Measurements from ENCODE around the gene LXN. TPM values are rescaled to one million over a fixed set of nuclear protein-coding genes. Genes with fewer than 3 reads are reported as not detected.

The LXN gene
- total RNA-seq, 1 experiment from 2014 or later, result 301 TPM

DNA sequence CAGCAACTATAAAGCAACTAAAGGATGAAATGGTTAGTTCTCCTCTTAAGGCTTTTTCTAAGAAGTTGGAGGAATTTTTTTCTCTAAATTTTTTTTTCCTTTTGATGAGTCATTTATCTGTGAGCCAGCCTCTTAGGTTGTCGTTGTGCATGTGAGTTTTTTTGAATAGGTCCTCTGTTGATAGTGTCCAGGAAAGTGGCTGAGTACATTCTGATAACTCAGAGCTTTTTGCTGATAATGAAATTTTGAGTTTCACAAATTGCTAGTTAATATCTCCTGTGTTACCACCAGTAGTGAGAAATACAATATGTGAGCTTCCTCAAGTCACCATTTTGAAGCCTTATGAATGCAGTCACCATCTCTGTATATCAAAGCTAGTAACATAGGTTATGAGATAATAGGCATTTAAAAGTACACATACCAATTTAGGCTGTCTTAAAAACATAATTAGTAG, 7.1 kb upstream of the LXN start:
- BruUV-seq (replicated peaks), result no TSS peak
- Histone ChIP-seq H3K27ac (ENCODE audit: low read length) (no peak overlapping the region), H3K27me3 (ENCODE audit: control insufficient read depth, insufficient read depth, low read length) (no peaks in the 10 kb centered on the region), H3K4me1 (ENCODE audit: control insufficient read depth, insufficient read depth, low read length) (no peaks in the 10 kb centered on the region), H3K9me3 (ENCODE audit: control insufficient read depth, insufficient read depth, low read depth, low read length) (no peaks in the 10 kb centered on the region), H3K36me3 (ENCODE audit: control insufficient read depth, insufficient read depth, low read length) (peaks cover 3% of the 10 kb centered on the region; the same call in 1 of the 2 replicates), H3K4me3 (ENCODE audit: low read depth in 2 of 2, low read length in 2 of 2) (no peak overlapping the region)
- DNase-seq (ENCODE audit: low read depth, low spot score), result no peak
- ChIA-PET POLR2A (interaction anchor here (0.7 kb wide), 2 partner anchors 21 to 60 kb away, joined by 3 to 4 read pairs; no protein-coding TSS in a partner anchor), CTCF (no interaction called here)
- in situ Hi-C loops (cut with HindIII; ENCODE audit: low pct_unique_long_range_greater_than_20kb, low sequenced_read_pairs) (no loop called here), intact Hi-C loops (cut with micrococcal nuclease; ENCODE audit: unreplicated experiment) (no loop called here)
- TF ChIP-seq, protein P1, sequence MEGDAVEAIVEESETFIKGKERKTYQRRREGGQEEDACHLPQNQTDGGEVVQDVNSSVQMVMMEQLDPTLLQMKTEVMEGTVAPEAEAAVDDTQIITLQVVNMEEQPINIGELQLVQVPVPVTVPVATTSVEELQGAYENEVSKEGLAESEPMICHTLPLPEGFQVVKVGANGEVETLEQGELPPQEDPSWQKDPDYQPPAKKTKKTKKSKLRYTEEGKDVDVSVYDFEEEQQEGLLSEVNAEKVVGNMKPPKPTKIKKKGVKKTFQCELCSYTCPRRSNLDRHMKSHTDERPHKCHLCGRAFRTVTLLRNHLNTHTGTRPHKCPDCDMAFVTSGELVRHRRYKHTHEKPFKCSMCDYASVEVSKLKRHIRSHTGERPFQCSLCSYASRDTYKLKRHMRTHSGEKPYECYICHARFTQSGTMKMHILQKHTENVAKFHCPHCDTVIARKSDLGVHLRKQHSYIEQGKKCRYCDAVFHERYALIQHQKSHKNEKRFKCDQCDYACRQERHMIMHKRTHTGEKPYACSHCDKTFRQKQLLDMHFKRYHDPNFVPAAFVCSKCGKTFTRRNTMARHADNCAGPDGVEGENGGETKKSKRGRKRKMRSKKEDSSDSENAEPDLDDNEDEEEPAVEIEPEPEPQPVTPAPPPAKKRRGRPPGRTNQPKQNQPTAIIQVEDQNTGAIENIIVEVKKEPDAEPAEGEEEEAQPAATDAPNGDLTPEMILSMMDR (IDR thresholded peaks at IDR 0.05), result no peak
- TF ChIP-seq SIN3A (IDR thresholded peaks at IDR 0.05; ENCODE audit: borderline replicate concordance, insufficient read depth, low read depth, low read length) (no peak), REST (IDR thresholded peaks at IDR 0.05; ENCODE audit: insufficient read depth in 1 of 2, low read depth in 2 of 2, low read length in 1 of 2) (no peak), TCF7L2 (IDR thresholded peaks at IDR 0.05; ENCODE audit: low read depth, low read length) (no peak), POLR2AphosphoS5 (IDR thresholded peaks at IDR 0.05; ENCODE audit: low read depth, low read length) (no peak)
- no peak for ATAC-seq

DNA sequence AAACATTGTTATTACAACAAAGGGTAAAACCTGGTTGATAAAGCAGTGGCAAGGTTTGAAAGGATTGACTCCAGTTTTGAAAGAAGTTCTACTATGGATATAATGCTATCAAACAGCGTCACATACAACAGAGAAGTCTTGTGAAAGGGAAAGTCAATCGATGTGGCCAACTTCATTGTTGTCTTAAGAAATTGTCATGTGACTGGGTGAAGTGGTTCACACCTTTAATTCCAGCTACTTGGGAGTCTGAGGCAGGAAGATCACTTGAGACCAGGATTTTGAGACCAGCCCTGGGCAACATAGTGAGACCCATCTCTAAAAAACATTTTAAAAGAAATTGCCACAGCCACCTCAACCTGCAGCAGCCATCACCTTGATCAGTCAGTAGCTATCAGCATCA, 6.2 kb upstream of the LXN start:
- in situ Hi-C loops (cut with HindIII; ENCODE audit: low pct_unique_long_range_greater_than_20kb, low sequenced_read_pairs) (no loop called here), intact Hi-C loops (cut with micrococcal nuclease; ENCODE audit: unreplicated experiment) (no loop called here)
- no peak overlapping the region for H3K4me3 ChIP-seq (ENCODE audit: low read depth in 2 of 2, low read length in 2 of 2)
- no peak for DNase-seq (ENCODE audit: low read depth, low spot score)
- TF ChIP-seq, protein P1 (IDR thresholded peaks at IDR 0.05), result no peak
- no peak for TF ChIP-seq REST (IDR thresholded peaks at IDR 0.05; ENCODE audit: insufficient read depth in 1 of 2, low read depth in 2 of 2, low read length in 1 of 2)
- TF ChIP-seq POLR2AphosphoS5 (IDR thresholded peaks at IDR 0.05; ENCODE audit: low read depth, low read length), result no peak
- POLR2A ChIA-PET, result no interaction called here
- H3K4me1 ChIP-seq (ENCODE audit: control insufficient read depth, insufficient read depth, low read length), result no peaks in the 10 kb centered on the region
- H3K27ac ChIP-seq (ENCODE audit: low read length), result no peak overlapping the region
- H3K9me3 ChIP-seq (ENCODE audit: control insufficient read depth, insufficient read depth, low read depth, low read length), result no peaks in the 10 kb centered on the region
- no peaks in the 10 kb centered on the region; the same call in 1 of the 2 replicates for H3K36me3 ChIP-seq (ENCODE audit: control insufficient read depth, insufficient read depth, low read length)
- CTCF ChIA-PET, result no interaction called here
- BruUV-seq (replicated peaks), result no TSS peak
- H3K27me3 ChIP-seq (ENCODE audit: control insufficient read depth, insufficient read depth, low read length), result no peaks in the 10 kb centered on the region
- no peak for ATAC-seq

Data from Panc1 (cell line).